Heart left ventricle (tissue), 16 donors: ENCODE data around the gene ANK3. TPM values are rescaled to one million over a fixed set of nuclear protein-coding genes. Genes with fewer than 3 reads are reported as not detected.
A peak's percentile ranks its signal among the peaks of the same experiment; 100 is the strongest.

Source experiments
- ATAC-seq, 4 donors: fragments of 200-7000 bp; cut with Tn5 transposase; one replicate each; pipeline ENCODE4 v1.9.1; 2020 to 2022; ENCODE audit warnings: moderate library complexity in 4 of 4, mild to moderate bottlenecking in 3 of 4, moderate number of reproducible peaks in 1 of 4
- DNase-seq, 5 donors: peaks; one replicate each; pipeline ENCODE4 v3.0.0-alpha.2; 2020
- H3K27ac ChIP-seq, 12 donors: fragments of 200-600 bp; sonication (generic) in 4 of 12; one replicate each; pipeline versions ENCODE4 v1.5.0 to v1.8.0; 2016 to 2022; ENCODE audit warnings: mild to moderate bottlenecking in 2 of 12
- H3K27me3 ChIP-seq, 9 donors: fragments of 200-600 bp; sonication (generic) in 2 of 9; one replicate each; pipeline versions ENCODE4 v1.5.1 to v1.8.0; 2016 to 2022; ENCODE audit warnings: mild to moderate bottlenecking in 3 of 9
- H3K36me3 ChIP-seq, 9 donors: fragments of 200-600 bp; sonication (generic) in 2 of 9; one replicate each; pipeline versions ENCODE4 v1.5.0 to v1.8.0; 2018 to 2022; ENCODE audit warnings: mild to moderate bottlenecking in 2 of 9
- H3K4me1 ChIP-seq, 12 donors: fragments of 200-600 bp; sonication (generic) in 4 of 12; one replicate each; pipeline versions ENCODE4 v1.5.0 to v1.8.0; 2016 to 2022; ENCODE audit warnings: mild to moderate bottlenecking in 3 of 12
- H3K4me3 ChIP-seq, 12 donors: fragments of 200-600 bp; sonication (generic) in 4 of 12; one replicate each; pipeline versions ENCODE4 v1.5.0 to v1.8.0; 2017 to 2022; ENCODE audit warnings: mild to moderate bottlenecking in 9 of 12, moderate library complexity in 4 of 12
- H3K9me3 ChIP-seq, 12 donors: fragments of 200-600 bp; sonication (generic) in 4 of 12; one replicate each; pipeline versions ENCODE4 v1.5.0 to v1.8.0; 2016 to 2022; ENCODE audit warnings: mild to moderate bottlenecking in 1 of 12
- POLR2A ChIP-seq, 2 donors: fragments of 450-650 bp; IDR thresholded peaks; one replicate each; pipeline ENCODE4 v1.6.1; 2017; ENCODE audit warnings: antibody characterized with exemption in 2 of 2, mild to moderate bottlenecking in 2 of 2, moderate library complexity in 2 of 2
- WGBS, 4 donors: extraction: QIAGEN DNeasy Blood & Tissue Kit in 2 of 4; methylation state at CpG; one replicate each; pipeline versions ENCODE4 v1.1.5 to v1.1.7; 2013 to 2018; 5-methylcytosine and 5-hydroxymethylcytosine counted together
- intact Hi-C, 10 donors: fragments of 100-400 bp; cut with DNase I; formaldehyde crosslinking; loops; one replicate each; pipeline versions ENCODE4 v1.11.1 to v1.14.2; 2022
- polyA plus RNA-seq, 2 donors: library from polyadenylated mRNA; stranded (reverse); fragments of 200-250 nt; gene quantifications; one replicate each; pipeline ENCODE4 v1.2.3, GENCODE V29; 2013
- total RNA-seq, 9 donors: library from RNA; depleted of rRNA in 2 of 9; stranded (reverse); fragments of >200 nt in 2 of 9; fragmentation: NEBNext Ultra II Directional in 3 of 9; extraction: Animal tissue kit (Norgen Biotek cat#: 25700) in 3 of 9; gene quantifications; one replicate each; pipeline versions ENCODE4 v1.1.0 to v1.2.4, GENCODE V29; 2016 to 2023
- TF ChIP-seq, protein P1 (sequence below), 12 donors: fragments of 200-600 bp; sonication (generic) in 4 of 12; IDR thresholded peaks; one replicate each; pipeline versions ENCODE4 v1.5.0 to v1.8.0; 2018 to 2022; ENCODE audit warnings: antibody characterized with exemption in 12 of 12, mild to moderate bottlenecking in 5 of 12
- donor health status: ischemic (EF 13 %, LVEDD 7.1; RV severe dilation, severe dysfunction).
- donor health status: healthy with polysubstance abuse.
- donor health status: DM: no; HTN: yes; CAD: no.
- donor health status: DM: no; HTN: no; CAD: no.
- donor health status: ischemic (EF 25% LVEDD 6.9; RV normal size, moderate dysfunction).
- donor health status: ischemic (EF 25% LVEDD 5.7; RV mildly dilated, moderate dysfunction).
- donor health status: healthy.
- donor health status: DM: yes; HTN: yes; CAD: no.
- donor health status: ischemic (EF 35%, LVEDD 5.7; RV mildly dilated, moderate dysfunction).
- donor health status: nonischemic (EF 11% LVEDD 7.7; RV severe dilation, severe dysfunction).
- donor health status: DM: yes; HTN: yes; CAD: no.
- donor health status: PGD.
- donor health status: ischemic (EF 29% LVEDD 5.4; RV normal size, mild dysfunction).
- donor health status: nonischemic (EF 23%, LVEDD 6.1; RV moderate dilation, normal function).

The ANK3 gene
- total and polyA plus RNA-seq, 11 donors: 33.8 to 576 (median 239) TPM

DNA sequence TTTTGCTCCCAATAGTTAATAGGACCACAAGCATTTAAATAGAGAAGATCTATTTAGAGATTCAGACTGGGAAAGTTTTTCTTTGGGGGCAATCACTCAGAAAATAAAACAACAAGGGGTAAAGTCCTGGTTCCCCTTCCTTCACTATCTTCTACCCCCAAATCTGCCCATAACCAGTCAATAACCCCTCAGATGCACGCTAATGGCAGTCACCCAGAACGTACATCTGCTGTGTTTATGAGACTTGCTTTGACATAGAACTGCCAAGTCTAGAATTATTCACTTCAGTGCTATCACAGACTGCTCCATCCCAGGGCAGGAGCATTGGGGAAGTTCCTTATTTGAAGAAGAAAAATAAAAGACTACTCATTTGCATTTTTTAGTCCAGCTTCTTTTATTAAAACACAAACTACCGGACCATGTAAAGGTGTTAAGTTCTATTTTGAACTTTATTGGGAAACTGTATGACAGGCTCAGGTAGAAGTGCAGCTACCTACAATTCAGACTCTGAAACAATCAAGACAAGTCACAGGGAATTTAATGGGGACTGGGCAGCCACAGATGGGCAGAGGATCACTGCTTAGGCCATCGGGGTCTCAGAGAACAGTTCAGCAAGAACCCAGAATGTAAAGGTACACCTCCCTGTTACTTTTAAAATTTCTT lies 38.4 kb downstream of the ANK3 start:
- no peak for ATAC-seq
- no peak overlapping the region for H3K27ac ChIP-seq
- intact Hi-C loops: loop anchor here in 1 of 10 donors (5.0 kb wide), 1 partner anchor 71 kb away; no protein-coding TSS in a partner anchor
- TF ChIP-seq POLR2A (IDR thresholded peaks at IDR 0.05): no peak
- TF ChIP-seq, protein P1, sequence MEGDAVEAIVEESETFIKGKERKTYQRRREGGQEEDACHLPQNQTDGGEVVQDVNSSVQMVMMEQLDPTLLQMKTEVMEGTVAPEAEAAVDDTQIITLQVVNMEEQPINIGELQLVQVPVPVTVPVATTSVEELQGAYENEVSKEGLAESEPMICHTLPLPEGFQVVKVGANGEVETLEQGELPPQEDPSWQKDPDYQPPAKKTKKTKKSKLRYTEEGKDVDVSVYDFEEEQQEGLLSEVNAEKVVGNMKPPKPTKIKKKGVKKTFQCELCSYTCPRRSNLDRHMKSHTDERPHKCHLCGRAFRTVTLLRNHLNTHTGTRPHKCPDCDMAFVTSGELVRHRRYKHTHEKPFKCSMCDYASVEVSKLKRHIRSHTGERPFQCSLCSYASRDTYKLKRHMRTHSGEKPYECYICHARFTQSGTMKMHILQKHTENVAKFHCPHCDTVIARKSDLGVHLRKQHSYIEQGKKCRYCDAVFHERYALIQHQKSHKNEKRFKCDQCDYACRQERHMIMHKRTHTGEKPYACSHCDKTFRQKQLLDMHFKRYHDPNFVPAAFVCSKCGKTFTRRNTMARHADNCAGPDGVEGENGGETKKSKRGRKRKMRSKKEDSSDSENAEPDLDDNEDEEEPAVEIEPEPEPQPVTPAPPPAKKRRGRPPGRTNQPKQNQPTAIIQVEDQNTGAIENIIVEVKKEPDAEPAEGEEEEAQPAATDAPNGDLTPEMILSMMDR (IDR thresholded peaks at IDR 0.05): no peak
- no peak for DNase-seq
- WGBS, 4 donors: 61 to 76% (median 67%) methylated on average over 4 of the region's 4 CpGs
- peaks cover 0 to 36% (median 9%) of the 10 kb centered on the region in 12 donors for H3K4me1 ChIP-seq
- no peaks in the 10 kb centered on the region for H3K9me3 ChIP-seq
- no peaks in the 10 kb centered on the region for H3K27me3 ChIP-seq
- no peak overlapping the region for H3K4me3 ChIP-seq
- no peaks in the 10 kb centered on the region for H3K36me3 ChIP-seq

DNA sequence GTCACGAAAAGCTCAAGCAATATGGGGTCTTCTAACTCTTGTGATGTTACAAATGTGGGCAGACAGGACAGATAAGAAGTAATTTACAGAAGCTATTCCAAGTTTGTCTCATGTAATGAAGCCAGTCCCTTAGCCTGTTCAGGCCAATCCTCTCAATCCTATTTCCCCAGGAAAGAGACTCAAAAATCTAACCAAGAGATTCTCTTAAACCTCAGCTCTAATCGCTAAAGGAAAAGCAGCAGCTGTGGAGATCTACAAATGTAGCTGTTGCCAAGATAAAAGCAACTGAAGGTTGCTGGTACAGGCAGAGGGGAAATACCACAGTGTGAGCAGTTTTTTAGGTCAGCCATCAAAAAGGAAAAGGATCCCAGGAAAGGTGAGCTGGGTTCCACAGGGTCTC lies 39.3 kb downstream of the ANK3 start:
- intact Hi-C loops: loop anchor here in 1 of 10 donors (5.0 kb wide), 1 partner anchor 72 kb away; no protein-coding TSS in a partner anchor
- peaks cover 0 to 36% (median 9%) of the 10 kb centered on the region in 12 donors for H3K4me1 ChIP-seq
- H3K27me3 ChIP-seq: no peaks in the 10 kb centered on the region
- DNase-seq: no peak
- 49 to 66% (median 63%) methylated on average over 2 of the region's 2 CpGs for WGBS, 4 donors
- no peak for TF ChIP-seq POLR2A (IDR thresholded peaks at IDR 0.05)
- ATAC-seq: no peak
- H3K27ac ChIP-seq: peak overlapping the region in 2 of 12 donors; percentile 30 to 41
- H3K9me3 ChIP-seq: no peaks in the 10 kb centered on the region
- no peaks in the 10 kb centered on the region for H3K36me3 ChIP-seq
- H3K4me3 ChIP-seq: no peak overlapping the region

DNA sequence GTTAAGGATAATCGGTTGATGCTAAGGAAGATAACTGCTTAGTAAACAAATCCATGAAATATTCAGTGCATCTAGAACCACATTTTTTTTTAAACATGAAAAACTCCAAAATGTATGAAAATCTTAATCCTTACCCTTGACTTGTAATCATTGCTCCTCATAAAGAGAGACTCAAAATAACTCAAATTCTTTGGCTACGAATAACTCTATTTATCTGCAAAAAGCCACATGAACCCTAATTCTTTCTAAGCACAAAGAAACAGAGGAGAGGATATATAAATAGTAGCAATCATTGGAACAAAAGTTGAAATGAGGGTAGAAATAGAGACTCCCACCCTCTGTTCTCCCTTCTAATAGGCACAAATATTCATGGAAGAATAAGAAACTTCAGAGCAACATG lies 40.2 kb downstream of the ANK3 start:
- no peak for DNase-seq
- peak overlapping the region in 1 of 12 donors; percentile 30 for H3K27ac ChIP-seq
- H3K36me3 ChIP-seq: no peaks in the 10 kb centered on the region
- peaks cover 0 to 35% (median 9%) of the 10 kb centered on the region in 12 donors for H3K4me1 ChIP-seq
- no peak for TF ChIP-seq POLR2A (IDR thresholded peaks at IDR 0.05)
- TF ChIP-seq, protein P1 (IDR thresholded peaks at IDR 0.05): no peak
- no peak overlapping the region for H3K4me3 ChIP-seq
- WGBS, 4 donors: 64 to 80% (median 72%) methylated on average over 2 of the region's 2 CpGs
- intact Hi-C loops: loop anchor here in 1 of 10 donors (5.0 kb wide), 1 partner anchor 42 kb away; no protein-coding TSS in a partner anchor
- H3K27me3 ChIP-seq: no peaks in the 10 kb centered on the region
- H3K9me3 ChIP-seq: no peaks in the 10 kb centered on the region
- ATAC-seq: no peak

DNA sequence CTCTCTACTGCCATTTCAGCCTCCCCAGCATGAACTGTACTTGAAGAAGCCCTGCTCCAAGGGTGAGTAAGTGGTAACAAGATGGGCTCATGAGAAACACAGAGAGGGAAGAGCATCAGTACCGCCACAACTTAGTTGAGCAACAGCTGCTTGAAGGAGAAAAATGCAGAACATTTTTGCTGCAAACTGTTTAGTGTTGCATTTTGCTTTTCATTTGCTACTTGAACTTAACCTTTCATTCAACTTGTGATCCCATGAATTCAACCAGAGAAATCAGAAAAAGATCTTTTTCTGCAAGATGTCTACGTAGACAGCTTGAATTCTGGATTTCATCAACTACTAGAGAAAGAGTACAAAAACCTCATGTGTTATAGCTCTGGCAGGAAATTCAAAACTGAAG lies 40.7 kb downstream of the ANK3 start:
- no peak for DNase-seq
- WGBS, 4 donors: 69 to 88% (median 83%) methylated on average over 2 of the region's 2 CpGs
- H3K27ac ChIP-seq: no peak overlapping the region

More for the DNA sequence above, 40.7 kb downstream of the ANK3 start:
- no peaks in the 10 kb centered on the region for H3K36me3 ChIP-seq
- TF ChIP-seq, protein P1 (IDR thresholded peaks at IDR 0.05): no peak
- TF ChIP-seq POLR2A (IDR thresholded peaks at IDR 0.05): no peak
- intact Hi-C loops: loop anchor here in 1 of 10 donors (5.0 kb wide), 1 partner anchor 42 kb away; no protein-coding TSS in a partner anchor
- H3K9me3 ChIP-seq: no peaks in the 10 kb centered on the region
- peaks cover 0 to 31% (median 6%) of the 10 kb centered on the region in 12 donors for H3K4me1 ChIP-seq
- H3K27me3 ChIP-seq: no peaks in the 10 kb centered on the region
- ATAC-seq: no peak
- no peak overlapping the region for H3K4me3 ChIP-seq
